ENCODE results near the gene GALNS.

- TF ChIP-seq CTCF (IDR thresholded peaks at IDR 0.05; ENCODE audit: low read length) (no peak), EZH2 (IDR thresholded peaks at IDR 0.05; ENCODE audit: borderline replicate concordance, low read length) (no peak)
Observed at GRCh38 chr16:88842308-88842756, 14.4 kb downstream of the GALNS start.

Measured in OCI-LY1 (cell line).